ENCODE data around the gene TMCO4.

The TMCO4 gene

DNA sequence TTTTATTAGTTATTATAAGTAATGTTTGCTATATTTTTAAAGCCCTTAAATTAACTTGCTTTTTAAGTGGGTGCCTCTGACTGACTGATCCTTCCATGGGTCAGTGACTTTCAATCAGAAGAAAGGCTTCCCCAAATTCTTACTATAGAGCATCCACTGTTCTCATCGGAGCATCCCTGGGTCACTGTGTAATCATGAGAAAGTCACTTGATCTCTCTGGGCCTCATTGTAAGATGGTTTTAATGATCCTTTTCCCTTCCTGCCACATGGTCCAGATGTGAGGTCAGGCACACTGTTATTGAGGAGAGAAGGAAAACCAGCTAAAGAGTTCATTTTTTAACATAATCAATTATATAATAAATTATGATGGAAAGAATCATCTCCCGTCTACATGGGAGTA, 166.6 kb downstream of the TMCO4 start:
- Histone ChIP-seq H3K9me3 (no peaks in the 10 kb centered on the region), H3K4me1 (ENCODE audit: control insufficient read depth in 1 of 2, insufficient read depth in 1 of 2, low read depth in 1 of 2, low read length in 1 of 2) (no peaks in the 10 kb centered on the region), H3K4me3 (ENCODE audit: low read depth in 1 of 2, low read length in 1 of 2) (no peak overlapping the region), H3K36me3 (peaks cover 15% of the 10 kb centered on the region), H3K27me3 (peaks cover 2% of the 10 kb centered on the region), H3K27ac (no peak overlapping the region)
- TF ChIP-seq, protein P1, sequence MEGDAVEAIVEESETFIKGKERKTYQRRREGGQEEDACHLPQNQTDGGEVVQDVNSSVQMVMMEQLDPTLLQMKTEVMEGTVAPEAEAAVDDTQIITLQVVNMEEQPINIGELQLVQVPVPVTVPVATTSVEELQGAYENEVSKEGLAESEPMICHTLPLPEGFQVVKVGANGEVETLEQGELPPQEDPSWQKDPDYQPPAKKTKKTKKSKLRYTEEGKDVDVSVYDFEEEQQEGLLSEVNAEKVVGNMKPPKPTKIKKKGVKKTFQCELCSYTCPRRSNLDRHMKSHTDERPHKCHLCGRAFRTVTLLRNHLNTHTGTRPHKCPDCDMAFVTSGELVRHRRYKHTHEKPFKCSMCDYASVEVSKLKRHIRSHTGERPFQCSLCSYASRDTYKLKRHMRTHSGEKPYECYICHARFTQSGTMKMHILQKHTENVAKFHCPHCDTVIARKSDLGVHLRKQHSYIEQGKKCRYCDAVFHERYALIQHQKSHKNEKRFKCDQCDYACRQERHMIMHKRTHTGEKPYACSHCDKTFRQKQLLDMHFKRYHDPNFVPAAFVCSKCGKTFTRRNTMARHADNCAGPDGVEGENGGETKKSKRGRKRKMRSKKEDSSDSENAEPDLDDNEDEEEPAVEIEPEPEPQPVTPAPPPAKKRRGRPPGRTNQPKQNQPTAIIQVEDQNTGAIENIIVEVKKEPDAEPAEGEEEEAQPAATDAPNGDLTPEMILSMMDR (IDR thresholded peaks at IDR 0.05): no peak
